LNCaP clone FGC (cell line): Measurements from ENCODE around the gene CYYR1.

Experiments
- DNase-seq: peaks from one replicate; pipeline ENCODE4 v3.0.0-alpha.2; 2011; ENCODE audit warnings: low read depth
- H3K4me3 ChIP-seq: 2 replicates; pipeline ENCODE4 v1.5.1; 2011; ENCODE audit warnings: mild to moderate bottlenecking, low read depth, low read length, control low read depth
- CTCF ChIP-seq: IDR thresholded peaks from 2 replicates; pipeline ENCODE4 v1.5.1; 2012; ENCODE audit warnings: mild to moderate bottlenecking; ENCODE audit not compliant: control insufficient read depth, insufficient read depth; ENCODE audit errors: extremely low read depth

CYYR1 gene

GRCh38 chr21:26447932-26448475, 125.1 kb downstream of the CYYR1 start:
- DNase-seq: no peak
- TF ChIP-seq CTCF: no peak
- H3K4me3 ChIP-seq: no peak overlapping the region

- no peak for DNase-seq
These were observed 127.6 kb downstream of the CYYR1 start for GRCh38 chr21:26445440-26445839.

GRCh38 chr21:26444646-26445045, 128.4 kb downstream of the CYYR1 start:
- DNase-seq: no peak
- no peak for TF ChIP-seq CTCF
- H3K4me3 ChIP-seq: no peak overlapping the region

More at GRCh38 chr21:26445440-26445839, 127.6 kb downstream of the CYYR1 start:
- no peak for TF ChIP-seq CTCF
- no peak overlapping the region for H3K4me3 ChIP-seq

- DNase-seq: no peak
- H3K4me3 ChIP-seq: no peak overlapping the region
- no peak for TF ChIP-seq CTCF
These were observed 129.2 kb downstream of the CYYR1 start for GRCh38 chr21:26443867-26444266.

- no peak for TF ChIP-seq CTCF
- no peak for DNase-seq
- no peak overlapping the region for H3K4me3 ChIP-seq
These were observed 129.8 kb downstream of the CYYR1 start for GRCh38 chr21:26443291-26443690.

- TF ChIP-seq CTCF: no peak
- H3K4me3 ChIP-seq: no peak overlapping the region
- no peak for DNase-seq
These were observed 131.9 kb downstream of the CYYR1 start for GRCh38 chr21:26441149-26441548.

GRCh38 chr21:26438976-26439375, 134.1 kb downstream of the CYYR1 start:
- no peak for DNase-seq
- no peak for TF ChIP-seq CTCF
- no peak overlapping the region for H3K4me3 ChIP-seq
